ENCODE results near the gene TIMELESS.
"Not testable (repeated sequence)": the region's sequence is repeated elsewhere in the genome, so short reads cannot be mapped to it uniquely, and the experiment has no call there.

TIMELESS gene

DNA sequence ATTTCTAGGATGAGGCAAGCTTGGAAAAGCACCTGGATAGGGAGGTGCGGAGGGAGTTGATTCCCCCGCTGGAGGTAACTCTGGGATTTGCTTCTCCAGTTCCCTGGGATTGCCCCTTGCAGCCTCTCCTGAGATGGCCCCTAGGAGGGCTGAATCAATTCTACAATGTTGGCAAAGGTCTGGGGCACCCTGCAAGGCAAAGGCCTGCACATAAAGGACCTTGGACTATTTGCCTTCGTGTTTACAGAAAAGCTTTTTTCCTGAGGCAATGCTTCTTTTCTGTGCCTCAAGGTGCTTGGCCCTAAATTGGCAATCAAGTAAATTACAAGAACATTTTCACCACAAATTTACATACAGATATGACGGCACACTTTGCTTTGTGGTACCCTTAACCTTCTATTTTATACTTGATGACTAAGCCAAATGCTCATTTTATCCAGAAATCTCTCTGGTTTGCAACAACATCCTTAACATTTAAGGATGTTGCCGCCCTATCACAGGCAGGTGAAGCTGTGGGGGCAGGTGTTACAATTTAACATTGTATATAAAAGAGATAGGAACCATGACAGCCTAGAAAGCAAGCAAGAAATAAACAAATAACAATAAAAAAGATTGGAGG lies 40.3 kb downstream of the TIMELESS start:
- no peak for DNase-seq

DNA sequence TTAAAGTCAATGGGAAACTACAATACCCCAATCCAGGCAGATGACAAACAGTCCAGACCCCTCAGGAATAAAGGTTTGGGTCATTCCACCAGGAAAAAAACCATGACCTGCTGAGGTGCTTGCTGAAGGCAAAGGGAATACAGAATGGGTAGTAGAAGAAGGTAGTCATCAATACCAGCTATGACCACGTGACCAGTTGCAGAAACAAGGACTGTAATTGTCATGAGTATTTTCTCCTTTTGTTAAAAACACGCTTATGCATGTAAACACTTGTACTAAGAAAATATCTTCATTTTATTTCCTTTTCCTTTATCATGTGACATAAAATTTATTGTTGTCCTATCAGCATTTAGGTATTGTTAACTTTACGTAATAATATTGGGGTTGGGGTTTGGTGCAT lies 45.0 kb downstream of the TIMELESS start:
- DNase-seq = not testable (repeated sequence)

GRCh38 chr12:56401612-56402011 lies 47.6 kb downstream of the TIMELESS start:
- not testable (repeated sequence) for DNase-seq

DNA sequence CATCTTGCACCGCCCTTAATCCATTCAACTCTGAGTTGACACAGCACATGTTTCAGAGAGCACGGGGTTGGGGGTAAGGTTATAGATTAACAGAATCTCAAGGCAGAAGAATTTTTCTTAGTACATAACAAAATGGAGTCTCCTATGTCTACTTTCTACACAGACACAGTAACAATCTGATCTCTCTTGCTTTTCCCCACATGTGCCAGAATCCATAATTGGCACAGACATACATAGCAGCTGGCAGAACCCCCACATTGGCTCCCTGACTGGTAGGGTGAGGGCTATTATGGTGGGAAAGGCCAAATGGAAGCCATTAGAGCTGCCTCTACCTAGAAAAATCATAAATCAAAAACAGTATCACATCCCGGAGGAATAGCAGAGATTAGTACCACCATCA lies 48.1 kb downstream of the TIMELESS start:
- not testable (repeated sequence) for DNase-seq

DNA sequence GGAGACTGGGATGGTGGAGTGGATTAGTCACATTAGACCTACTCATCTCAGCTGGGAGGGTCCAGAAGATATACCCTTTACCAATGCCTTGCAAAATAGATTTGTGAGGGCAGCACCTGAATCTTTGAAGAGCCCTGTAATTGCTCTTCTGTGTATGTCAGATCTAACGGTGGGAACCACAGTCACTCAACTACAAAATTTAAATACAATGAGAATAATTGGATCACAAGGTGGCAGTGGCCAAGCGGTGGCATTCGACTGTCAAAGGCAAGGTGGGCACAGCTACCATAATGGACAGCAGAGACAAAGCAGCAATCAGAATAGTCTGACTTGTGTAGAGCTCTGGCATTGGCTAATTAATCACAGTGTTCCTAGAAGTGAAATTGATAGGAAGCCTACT lies 49.8 kb downstream of the TIMELESS start:
- DNase-seq = not testable (repeated sequence)

- DNase-seq = no peak
Measured at GRCh38 chr12:56398324-56398723, 50.9 kb downstream of the TIMELESS start.

GRCh38 chr12:56392331-56392730 lies 56.9 kb downstream of the TIMELESS start:
- DNase-seq = no peak

GRCh38 chr12:56391721-56392120 lies 57.5 kb downstream of the TIMELESS start:
- no peak for DNase-seq

DNA sequence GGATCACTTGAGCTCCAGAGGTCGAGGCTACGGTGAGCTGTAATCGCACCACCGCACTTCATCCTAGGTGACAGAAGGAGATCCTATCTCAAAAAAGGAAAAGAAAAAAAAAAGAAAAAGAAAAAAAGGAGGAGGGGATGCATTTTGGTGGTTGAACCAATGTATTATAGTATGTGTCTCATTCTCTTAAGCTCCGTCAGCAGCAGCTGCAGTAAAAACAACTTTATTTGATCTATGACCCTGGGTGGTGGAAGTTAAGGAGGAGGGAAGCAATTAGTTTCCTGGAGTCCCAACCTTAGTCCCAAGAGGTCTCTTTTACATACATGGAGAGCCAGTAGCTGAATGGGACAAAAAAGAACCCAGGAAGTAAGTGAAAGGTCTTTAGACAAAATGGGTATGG lies 59.8 kb downstream of the TIMELESS start:
- DNase-seq = no peak

DNA sequence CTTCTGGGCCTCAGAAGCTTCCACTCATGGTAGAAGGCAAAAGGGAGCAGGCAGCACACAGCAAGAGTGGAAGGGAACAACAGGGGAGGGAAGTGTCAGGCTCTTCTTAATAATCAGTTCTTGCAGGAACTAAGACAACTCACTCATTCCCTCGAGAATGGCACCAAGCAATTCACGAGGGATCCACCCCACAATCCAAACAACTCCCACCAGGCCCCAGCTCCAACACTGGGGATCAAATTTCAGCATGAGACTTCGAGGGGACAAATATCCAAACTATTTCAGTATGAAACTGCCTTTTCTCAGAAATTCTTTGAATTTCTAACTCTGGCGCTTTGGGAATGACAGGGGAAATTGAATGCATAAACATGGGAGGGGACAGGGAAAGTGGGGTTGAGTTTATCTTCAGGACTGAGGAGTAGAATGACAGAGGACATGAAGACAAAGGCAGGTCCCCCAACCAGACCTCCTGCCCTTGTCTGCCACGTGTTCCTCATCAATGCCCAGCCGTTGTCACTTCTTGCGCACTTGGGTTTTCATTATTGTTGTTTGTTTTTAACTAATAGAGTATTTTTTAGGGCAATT lies 62.0 kb downstream of the TIMELESS start:
- DNase-seq = no peak

- no peak for DNase-seq
Measured at GRCh38 chr12:56385873-56386272, 63.4 kb downstream of the TIMELESS start.

GRCh38 chr12:56382611-56383010 lies 66.6 kb downstream of the TIMELESS start:
- DNase-seq = no peak

DNA sequence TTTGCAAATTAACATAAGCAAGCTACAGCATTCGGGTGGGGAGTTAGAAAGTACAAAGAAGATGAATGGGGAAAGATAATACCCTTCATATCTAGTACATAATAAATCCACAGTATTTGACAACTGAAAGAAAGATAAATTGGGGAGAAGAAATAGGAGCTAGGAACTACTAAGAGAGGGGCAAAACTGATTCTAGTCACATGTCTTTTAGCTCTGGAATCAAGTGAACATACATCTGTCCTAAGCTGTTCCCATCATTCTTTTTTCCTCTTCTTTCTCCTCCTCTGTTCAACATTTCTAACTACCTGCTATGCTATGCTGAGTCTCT lies 71.3 kb downstream of the TIMELESS start:
- DNase-seq = no peak

DNA sequence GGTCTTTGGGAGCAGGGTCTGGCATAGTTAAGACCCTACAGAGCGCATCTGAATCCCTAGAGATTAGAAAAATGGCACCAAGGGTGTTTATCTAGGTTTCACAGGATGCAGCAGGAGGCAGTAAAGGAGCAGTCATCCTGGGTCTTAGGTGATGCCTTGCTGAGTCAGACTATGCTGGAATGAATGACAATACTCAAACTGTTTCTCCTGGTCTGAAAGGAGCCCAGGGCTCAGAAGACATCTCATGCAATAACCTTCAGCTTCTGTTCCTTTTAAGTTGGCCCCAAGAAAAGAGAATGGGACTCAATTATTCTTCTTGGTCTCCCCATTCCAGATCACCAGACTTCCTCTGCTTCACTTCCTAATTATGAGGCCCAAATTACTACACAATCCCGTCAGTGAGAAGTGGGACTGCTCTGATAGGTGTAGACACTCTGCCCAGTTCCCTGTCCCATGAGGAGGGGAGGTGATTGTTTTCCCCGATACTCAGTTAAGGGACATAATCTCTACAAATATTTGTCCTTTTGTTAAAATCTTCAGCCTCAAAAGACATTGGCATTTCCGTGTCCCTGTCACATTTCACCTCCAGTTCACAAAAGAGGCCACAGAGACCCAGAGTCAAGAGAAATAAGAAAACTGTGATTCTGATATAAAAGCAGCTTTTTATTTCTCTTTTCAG lies 71.8 kb downstream of the TIMELESS start:
- no peak for DNase-seq

GRCh38 chr12:56375598-56376434 lies 73.4 kb downstream of the TIMELESS start:
- DNase-seq = no peak

DNA sequence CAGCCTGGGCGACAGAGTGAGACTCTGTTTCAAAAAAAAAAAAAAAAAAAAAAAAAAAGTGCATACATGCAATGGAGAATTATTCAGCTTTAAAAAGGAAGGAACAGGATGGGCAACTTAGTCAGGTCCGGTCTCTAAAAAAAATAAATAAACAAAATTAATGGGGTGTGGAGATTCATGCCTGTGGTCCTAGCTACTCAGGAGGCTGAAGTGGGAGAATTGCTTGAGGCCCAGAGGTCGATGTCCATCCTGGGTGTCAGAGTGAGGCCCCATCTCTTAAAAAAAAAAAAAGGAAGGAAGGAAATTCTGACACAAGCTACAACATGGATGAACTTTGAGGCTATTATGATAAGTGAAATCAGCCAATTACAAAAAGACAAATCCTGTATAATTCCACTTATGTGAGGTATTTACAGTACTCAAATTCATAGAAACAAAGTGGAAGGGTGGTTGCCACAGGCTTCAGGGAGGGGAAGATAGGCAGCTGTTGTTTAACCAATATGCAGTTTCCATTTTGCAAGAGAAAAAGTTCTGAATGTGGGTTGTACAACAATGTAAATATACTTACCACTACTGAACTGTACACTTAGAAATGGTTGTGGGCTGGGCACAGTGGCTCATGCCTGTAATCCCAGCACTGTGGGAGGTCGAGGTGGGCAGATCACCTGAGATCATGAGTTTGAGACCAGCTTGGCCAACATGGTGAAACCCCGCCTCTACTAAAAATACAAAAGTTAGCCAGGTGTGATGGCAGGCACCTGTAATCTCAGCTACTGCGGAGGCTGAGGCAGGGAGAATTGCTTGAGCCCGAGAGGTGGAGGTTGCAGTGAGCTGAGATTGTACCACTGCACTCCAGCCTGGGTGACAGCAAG lies 74.3 kb downstream of the TIMELESS start:
- DNase-seq = no peak

GRCh38 chr12:56373515-56373914 lies 75.7 kb downstream of the TIMELESS start:
- no peak for DNase-seq

GRCh38 chr12:56366948-56367347 lies 82.3 kb downstream of the TIMELESS start:
- DNase-seq = no peak
